NCI-H2227 (cell line): Measurements from ENCODE around the gene THAP4.

Experiments
- DNase-seq: peaks from one replicate; lab custom pipeline; 2025; ENCODE audit not compliant: unreplicated experiment; lab: John Stamatoyannopoulos, UW

The THAP4 gene

GRCh38 chr2:241550616-241551580 is 86.1 kb downstream of the THAP4 start:
- no peak for DNase-seq

GRCh38 chr2:241548451-241548835 is 88.5 kb downstream of the THAP4 start:
- no peak for DNase-seq

- no peak for DNase-seq
Measured at GRCh38 chr2:241547781-241548450, 89.0 kb downstream of the THAP4 start.

- DNase-seq = no peak
Measured at GRCh38 chr2:241546771-241547498, 90.0 kb downstream of the THAP4 start.

GRCh38 chr2:241545523-241546473 is 91.2 kb downstream of the THAP4 start:
- DNase-seq = no peak

GRCh38 chr2:241545106-241545505 is 91.9 kb downstream of the THAP4 start:
- DNase-seq = no peak

GRCh38 chr2:241542278-241542605 is 94.7 kb downstream of the THAP4 start:
- DNase-seq = no peak

- DNase-seq = no peak
Measured at GRCh38 chr2:241541564-241542277, 95.2 kb downstream of the THAP4 start.

GRCh38 chr2:241540771-241541561 is 96.0 kb downstream of the THAP4 start:
- peak; percentile 79 for DNase-seq

- no peak for DNase-seq
Measured at GRCh38 chr2:241540401-241540770, 96.6 kb downstream of the THAP4 start.

- no peak for DNase-seq
Measured at GRCh38 chr2:241539616-241540374, 97.2 kb downstream of the THAP4 start.

GRCh38 chr2:241538838-241539615 is 97.9 kb downstream of the THAP4 start:
- no peak for DNase-seq

- DNase-seq = no peak
Measured at GRCh38 chr2:241535871-241536655, 100.9 kb downstream of the THAP4 start.

- no peak for DNase-seq
Measured at GRCh38 chr2:241534701-241535375, 102.1 kb downstream of the THAP4 start.
